Nephron (organoid): ENCODE data around the gene FBXW8.

Experiments
- H3K27ac Mint-ChIP-seq, 3 experiments: 2 replicates each; pipeline ENCODE4 v1.8.0; 2020; ENCODE audit warnings: mixed read lengths in 3 of 3, mild to moderate bottlenecking in 2 of 3, moderate library complexity in 1 of 3
- H3K27me3 Mint-ChIP-seq: 2 replicates; pipeline ENCODE4 v1.8.0; 2021; ENCODE audit warnings: low read depth, mild to moderate bottlenecking, moderate library complexity, mixed read lengths
- H3K36me3 Mint-ChIP-seq: 2 replicates; pipeline ENCODE4 v1.8.0; 2020; ENCODE audit warnings: low read depth, mixed read lengths
- H3K4me1 Mint-ChIP-seq: 2 replicates; pipeline ENCODE4 v1.8.0; 2020; ENCODE audit warnings: mixed read lengths
- H3K4me3 Mint-ChIP-seq, 3 experiments: 2 replicates each; pipeline ENCODE4 v1.8.0; 2020; ENCODE audit warnings: mild to moderate bottlenecking in 3 of 3, mixed read lengths in 3 of 3, moderate library complexity in 2 of 3
- H3K9me3 Mint-ChIP-seq: 2 replicates; pipeline ENCODE4 v1.8.0; 2020; ENCODE audit warnings: mixed read lengths
- TF ChIP-seq, protein P1 (sequence below), 3 experiments: fragments of 200-600 bp; sonication (generic); IDR thresholded peaks; one replicate each; pipeline ENCODE4 v1.5.0; 2021; ENCODE audit warnings: antibody characterized with exemption in 3 of 3; ENCODE audit not compliant: unreplicated experiment in 3 of 3

FBXW8 gene

DNA sequence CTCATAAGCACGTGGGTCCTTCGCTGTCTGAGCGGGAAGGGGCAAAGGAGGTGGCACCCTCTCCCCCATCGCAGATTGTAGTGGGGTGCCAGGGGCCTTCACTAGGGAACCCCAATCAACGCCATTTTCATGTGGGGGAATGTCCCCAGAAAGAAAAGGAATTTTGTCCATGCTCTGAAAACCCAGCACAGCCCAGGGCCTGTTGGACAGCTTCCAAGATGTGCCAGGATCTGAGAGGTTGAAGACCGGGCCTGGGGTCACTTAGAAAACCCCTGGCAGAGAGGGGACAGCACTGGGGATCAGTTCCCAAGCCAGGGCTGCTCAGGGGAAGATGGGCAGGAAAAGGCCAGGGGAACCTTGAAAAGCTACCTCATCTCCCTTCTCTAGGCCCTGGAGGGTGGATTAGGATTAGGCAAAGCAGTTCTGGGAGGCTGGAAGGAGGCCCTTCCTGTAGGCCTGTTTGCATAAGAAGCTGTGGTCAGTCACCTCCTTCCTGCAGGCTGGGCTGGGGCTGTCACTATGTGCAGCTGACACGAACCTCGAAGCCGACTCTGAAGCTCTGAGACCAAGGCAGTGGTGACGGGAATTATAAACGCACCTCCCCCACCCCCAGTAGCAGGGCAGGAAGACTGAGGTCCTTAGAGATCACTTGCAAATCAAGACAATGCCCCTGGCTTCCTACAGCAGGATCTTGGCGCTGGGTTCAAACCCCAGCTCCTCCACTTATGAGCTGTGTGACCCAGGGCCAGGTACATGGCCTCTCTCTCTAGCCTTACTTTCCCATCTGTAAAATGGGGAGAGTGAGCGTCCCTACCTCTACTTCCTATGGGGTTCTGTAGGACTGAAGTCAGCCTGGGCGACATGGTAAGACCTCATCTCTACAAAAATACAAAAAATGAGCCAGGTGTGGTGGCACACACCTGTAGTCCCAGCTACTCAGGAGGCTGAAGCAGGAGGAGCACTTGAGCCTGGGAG is 159.5 kb downstream of the FBXW8 start:
- H3K36me3 Mint-ChIP-seq = no peaks in the 10 kb centered on the region
- H3K9me3 Mint-ChIP-seq = no peaks in the 10 kb centered on the region
- peaks cover 3% of the 10 kb centered on the region for H3K4me1 Mint-ChIP-seq
- TF ChIP-seq, protein P1, sequence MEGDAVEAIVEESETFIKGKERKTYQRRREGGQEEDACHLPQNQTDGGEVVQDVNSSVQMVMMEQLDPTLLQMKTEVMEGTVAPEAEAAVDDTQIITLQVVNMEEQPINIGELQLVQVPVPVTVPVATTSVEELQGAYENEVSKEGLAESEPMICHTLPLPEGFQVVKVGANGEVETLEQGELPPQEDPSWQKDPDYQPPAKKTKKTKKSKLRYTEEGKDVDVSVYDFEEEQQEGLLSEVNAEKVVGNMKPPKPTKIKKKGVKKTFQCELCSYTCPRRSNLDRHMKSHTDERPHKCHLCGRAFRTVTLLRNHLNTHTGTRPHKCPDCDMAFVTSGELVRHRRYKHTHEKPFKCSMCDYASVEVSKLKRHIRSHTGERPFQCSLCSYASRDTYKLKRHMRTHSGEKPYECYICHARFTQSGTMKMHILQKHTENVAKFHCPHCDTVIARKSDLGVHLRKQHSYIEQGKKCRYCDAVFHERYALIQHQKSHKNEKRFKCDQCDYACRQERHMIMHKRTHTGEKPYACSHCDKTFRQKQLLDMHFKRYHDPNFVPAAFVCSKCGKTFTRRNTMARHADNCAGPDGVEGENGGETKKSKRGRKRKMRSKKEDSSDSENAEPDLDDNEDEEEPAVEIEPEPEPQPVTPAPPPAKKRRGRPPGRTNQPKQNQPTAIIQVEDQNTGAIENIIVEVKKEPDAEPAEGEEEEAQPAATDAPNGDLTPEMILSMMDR (IDR thresholded peaks at IDR 0.05; ENCODE audit: unreplicated experiment in 3 of 3) = no peak
- no peak overlapping the region for H3K4me3 Mint-ChIP-seq
- H3K27me3 Mint-ChIP-seq = peaks cover 12% of the 10 kb centered on the region
- H3K27ac Mint-ChIP-seq = no peak overlapping the region

DNA sequence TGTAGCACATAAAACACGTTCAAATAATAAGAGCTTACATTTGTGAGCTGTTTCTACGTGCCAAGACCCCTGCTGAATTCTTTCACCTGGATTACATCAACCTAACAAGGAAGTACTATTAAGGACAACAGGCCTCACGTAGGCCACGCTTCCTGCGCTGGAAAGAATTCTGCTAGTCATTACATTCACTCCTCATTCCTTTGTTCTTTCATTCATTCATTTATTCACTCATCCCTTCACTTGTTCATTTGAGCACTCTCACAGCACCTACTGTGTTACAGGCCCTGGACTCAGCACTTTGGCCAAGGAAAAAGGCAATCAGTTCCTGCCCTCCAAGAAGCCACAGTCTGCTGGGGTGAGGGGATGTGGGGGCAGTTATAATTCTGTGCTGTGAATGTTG is 160.3 kb downstream of the FBXW8 start:
- TF ChIP-seq, protein P1 (IDR thresholded peaks at IDR 0.05; ENCODE audit: unreplicated experiment in 3 of 3) = no peak
- H3K4me1 Mint-ChIP-seq = peaks cover 3% of the 10 kb centered on the region
- H3K9me3 Mint-ChIP-seq = no peaks in the 10 kb centered on the region
- H3K27me3 Mint-ChIP-seq = peaks cover 12% of the 10 kb centered on the region
- H3K4me3 Mint-ChIP-seq = no peak overlapping the region
- no peaks in the 10 kb centered on the region for H3K36me3 Mint-ChIP-seq
- no peak overlapping the region for H3K27ac Mint-ChIP-seq

DNA sequence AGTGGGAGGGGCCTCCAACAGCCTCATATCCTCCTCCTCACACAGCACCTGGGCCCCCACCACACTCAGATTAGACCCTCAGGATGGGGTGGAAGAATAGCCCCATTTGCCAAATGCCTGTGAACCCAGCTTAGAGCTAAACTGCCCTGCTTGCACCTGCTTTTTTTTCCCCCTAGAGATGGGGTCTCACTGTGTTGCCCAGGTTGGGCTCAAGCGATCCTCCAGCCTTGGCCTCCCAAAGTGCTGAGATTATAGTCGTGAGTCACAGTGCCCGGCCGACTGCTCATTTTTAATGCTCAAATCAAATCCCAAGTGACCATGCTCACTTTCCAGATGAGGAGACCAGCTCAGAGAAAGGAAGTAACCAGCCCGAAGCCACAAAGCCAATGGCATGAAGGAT is 161.4 kb downstream of the FBXW8 start:
- peaks cover 8% of the 10 kb centered on the region for H3K27me3 Mint-ChIP-seq
- no peaks in the 10 kb centered on the region for H3K36me3 Mint-ChIP-seq
- no peaks in the 10 kb centered on the region for H3K9me3 Mint-ChIP-seq
- H3K4me1 Mint-ChIP-seq = peaks cover 3% of the 10 kb centered on the region
- TF ChIP-seq, protein P1 (IDR thresholded peaks at IDR 0.05; ENCODE audit: unreplicated experiment in 3 of 3) = no peak
- no peak overlapping the region for H3K4me3 Mint-ChIP-seq
- no peak overlapping the region for H3K27ac Mint-ChIP-seq

DNA sequence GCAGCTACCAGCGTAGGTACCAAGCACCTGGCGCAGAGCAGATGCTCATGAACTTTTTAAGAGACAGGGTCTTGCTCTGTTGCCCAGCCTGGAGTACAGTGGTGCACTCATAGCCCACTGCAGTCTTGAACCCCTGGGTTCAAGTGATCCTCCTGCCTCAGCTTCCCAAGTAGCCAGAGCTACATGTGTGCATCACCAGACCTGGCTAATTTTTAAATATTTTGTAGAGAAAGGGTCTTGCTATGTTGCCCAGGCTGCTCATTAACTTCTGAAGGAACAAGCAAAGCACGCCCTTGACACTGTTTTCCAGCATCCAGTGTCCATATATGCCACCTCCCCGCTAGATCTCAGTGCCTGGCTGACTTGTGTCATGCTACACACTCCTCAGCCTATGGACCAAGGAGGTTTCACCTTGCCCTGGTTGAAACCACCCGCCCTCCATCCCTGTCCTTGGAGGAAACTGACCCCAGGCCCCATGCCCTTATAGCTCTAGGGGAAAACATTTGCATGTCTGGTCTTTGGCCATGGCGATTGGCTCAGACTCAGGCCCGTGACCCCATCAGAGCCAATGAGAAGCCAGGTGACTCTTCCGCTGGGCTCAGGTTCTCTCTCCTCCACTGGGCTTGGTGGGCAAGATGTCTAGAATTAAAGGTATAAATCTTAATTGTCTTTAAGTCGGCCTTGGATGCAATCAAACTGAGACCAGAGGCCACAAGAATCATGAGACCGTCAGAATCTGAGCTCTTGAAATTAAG is 162.2 kb downstream of the FBXW8 start:
- no peaks in the 10 kb centered on the region for H3K9me3 Mint-ChIP-seq
- H3K4me1 Mint-ChIP-seq = peaks cover 3% of the 10 kb centered on the region
- TF ChIP-seq, protein P1 (IDR thresholded peaks at IDR 0.05; ENCODE audit: unreplicated experiment in 3 of 3) = no peak
- peaks cover 8% of the 10 kb centered on the region for H3K27me3 Mint-ChIP-seq
- no peak overlapping the region for H3K27ac Mint-ChIP-seq
- no peaks in the 10 kb centered on the region for H3K36me3 Mint-ChIP-seq
- no peak overlapping the region for H3K4me3 Mint-ChIP-seq

DNA sequence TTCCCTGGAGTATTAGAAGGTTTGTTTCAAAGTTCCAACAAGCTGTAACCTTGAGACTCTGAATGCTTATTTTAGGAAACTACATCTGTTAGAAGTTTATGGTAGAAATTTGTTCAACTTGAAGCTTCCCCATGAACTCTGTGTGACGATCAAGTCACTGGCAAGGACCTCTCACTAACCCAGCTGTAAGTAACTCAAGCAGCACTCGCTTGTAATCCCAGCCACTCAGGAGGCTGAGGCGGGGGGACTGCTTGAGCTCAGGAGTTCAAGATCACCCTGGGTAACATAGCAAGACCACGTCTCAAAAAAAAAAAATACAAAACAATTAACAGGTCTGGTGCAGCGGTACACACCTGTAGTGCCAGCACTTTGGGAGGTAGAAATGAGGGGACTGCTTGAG is 162.9 kb downstream of the FBXW8 start:
- Mint-ChIP-seq H3K4me1 (peaks cover 3% of the 10 kb centered on the region), H3K36me3 (no peaks in the 10 kb centered on the region), H3K27ac (peak overlapping the region in 1 of 3 experiments; percentile 56), H3K9me3 (no peaks in the 10 kb centered on the region), H3K4me3 (no peak overlapping the region), H3K27me3 (peaks cover 8% of the 10 kb centered on the region)
- TF ChIP-seq, protein P1 (IDR thresholded peaks at IDR 0.05; ENCODE audit: unreplicated experiment in 3 of 3) = no peak
